Measurements from ENCODE around the gene RHBDF1.
"Not testable (repeated sequence)": the region's sequence is repeated elsewhere in the genome, so short reads cannot be mapped to it uniquely, and the experiment has no call there.

- not testable (repeated sequence) for TF ChIP-seq EP300, POLR2A (IDR thresholded peaks at IDR 0.05)
- peak in 4 of 5 experiments; percentile 31 to 51 (median 33) for TF ChIP-seq CTCF (IDR thresholded peaks at IDR 0.05)
Measured at GRCh38 chr16:10772-11171, 61.7 kb downstream of the RHBDF1 start.
